ENCODE results near the gene ABHD1. TPM values are rescaled to one million over a fixed set of nuclear protein-coding genes. Genes with fewer than 3 reads are reported as not detected.

The ABHD1 gene
- polyA plus RNA-seq, 1 donor from 2014 or later: not detected

DNA sequence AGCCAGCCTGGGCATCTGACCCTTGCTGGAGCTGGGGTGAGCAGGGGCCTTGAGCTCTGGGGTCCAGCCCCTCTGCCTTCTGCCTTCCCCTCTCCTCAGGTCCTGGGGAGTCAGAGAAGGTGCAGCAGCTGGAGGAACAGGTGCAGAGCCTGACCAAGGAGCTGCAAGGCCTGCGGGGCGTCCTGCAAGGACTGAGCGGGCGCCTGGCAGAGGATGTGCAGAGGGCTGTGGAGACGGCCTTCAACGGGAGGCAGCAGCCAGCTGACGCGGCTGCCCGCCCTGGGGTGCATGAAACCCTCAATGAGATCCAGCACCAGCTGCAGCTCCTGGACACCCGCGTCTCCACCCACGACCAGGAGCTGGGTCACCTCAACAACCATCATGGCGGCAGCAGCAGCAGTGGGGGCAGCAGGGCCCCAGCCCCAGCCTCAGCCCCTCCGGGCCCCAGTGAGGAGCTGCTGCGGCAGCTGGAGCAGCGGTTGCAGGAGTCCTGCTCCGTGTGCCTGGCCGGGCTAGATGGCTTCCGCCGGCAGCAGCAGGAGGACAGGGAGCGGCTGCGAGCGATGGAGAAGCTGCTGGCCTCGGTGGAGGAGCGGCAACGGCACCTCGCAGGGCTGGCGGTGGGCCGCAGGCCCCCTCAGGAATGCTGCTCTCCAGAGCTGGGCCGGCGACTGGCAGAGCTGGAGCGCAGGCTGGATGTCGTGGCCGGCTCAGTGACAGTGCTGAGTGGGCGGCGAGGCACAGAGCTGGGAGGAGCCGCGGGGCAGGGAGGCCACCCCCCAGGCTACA, 41.4 kb upstream of the ABHD1 start:
- TF ChIP-seq, protein P1, sequence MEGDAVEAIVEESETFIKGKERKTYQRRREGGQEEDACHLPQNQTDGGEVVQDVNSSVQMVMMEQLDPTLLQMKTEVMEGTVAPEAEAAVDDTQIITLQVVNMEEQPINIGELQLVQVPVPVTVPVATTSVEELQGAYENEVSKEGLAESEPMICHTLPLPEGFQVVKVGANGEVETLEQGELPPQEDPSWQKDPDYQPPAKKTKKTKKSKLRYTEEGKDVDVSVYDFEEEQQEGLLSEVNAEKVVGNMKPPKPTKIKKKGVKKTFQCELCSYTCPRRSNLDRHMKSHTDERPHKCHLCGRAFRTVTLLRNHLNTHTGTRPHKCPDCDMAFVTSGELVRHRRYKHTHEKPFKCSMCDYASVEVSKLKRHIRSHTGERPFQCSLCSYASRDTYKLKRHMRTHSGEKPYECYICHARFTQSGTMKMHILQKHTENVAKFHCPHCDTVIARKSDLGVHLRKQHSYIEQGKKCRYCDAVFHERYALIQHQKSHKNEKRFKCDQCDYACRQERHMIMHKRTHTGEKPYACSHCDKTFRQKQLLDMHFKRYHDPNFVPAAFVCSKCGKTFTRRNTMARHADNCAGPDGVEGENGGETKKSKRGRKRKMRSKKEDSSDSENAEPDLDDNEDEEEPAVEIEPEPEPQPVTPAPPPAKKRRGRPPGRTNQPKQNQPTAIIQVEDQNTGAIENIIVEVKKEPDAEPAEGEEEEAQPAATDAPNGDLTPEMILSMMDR (IDR thresholded peaks at IDR 0.05; ENCODE audit: poor library complexity, severe bottlenecking): no peak
- TF ChIP-seq SMC3 (conservative IDR thresholded peaks at IDR 0.05; ENCODE audit: poor library complexity): no peak
- TF ChIP-seq POLR2AphosphoS5 (IDR thresholded peaks at IDR 0.05): no peak
- TF ChIP-seq EZH2 (IDR thresholded peaks at IDR 0.05; ENCODE audit: borderline replicate concordance, insufficient read depth, low read length, poor library complexity, severe bottlenecking): no peak
- TF ChIP-seq, protein P2, sequence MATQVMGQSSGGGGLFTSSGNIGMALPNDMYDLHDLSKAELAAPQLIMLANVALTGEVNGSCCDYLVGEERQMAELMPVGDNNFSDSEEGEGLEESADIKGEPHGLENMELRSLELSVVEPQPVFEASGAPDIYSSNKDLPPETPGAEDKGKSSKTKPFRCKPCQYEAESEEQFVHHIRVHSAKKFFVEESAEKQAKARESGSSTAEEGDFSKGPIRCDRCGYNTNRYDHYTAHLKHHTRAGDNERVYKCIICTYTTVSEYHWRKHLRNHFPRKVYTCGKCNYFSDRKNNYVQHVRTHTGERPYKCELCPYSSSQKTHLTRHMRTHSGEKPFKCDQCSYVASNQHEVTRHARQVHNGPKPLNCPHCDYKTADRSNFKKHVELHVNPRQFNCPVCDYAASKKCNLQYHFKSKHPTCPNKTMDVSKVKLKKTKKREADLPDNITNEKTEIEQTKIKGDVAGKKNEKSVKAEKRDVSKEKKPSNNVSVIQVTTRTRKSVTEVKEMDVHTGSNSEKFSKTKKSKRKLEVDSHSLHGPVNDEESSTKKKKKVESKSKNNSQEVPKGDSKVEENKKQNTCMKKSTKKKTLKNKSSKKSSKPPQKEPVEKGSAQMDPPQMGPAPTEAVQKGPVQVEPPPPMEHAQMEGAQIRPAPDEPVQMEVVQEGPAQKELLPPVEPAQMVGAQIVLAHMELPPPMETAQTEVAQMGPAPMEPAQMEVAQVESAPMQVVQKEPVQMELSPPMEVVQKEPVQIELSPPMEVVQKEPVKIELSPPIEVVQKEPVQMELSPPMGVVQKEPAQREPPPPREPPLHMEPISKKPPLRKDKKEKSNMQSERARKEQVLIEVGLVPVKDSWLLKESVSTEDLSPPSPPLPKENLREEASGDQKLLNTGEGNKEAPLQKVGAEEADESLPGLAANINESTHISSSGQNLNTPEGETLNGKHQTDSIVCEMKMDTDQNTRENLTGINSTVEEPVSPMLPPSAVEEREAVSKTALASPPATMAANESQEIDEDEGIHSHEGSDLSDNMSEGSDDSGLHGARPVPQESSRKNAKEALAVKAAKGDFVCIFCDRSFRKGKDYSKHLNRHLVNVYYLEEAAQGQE (IDR thresholded peaks at IDR 0.05; ENCODE audit: borderline replicate concordance): no peak
- TF ChIP-seq MXI1 (conservative IDR thresholded peaks at IDR 0.05; ENCODE audit: poor library complexity, severe bottlenecking): no peak
- TF ChIP-seq RAD21 (conservative IDR thresholded peaks at IDR 0.05): no peak
- TF ChIP-seq EP300 (conservative IDR thresholded peaks at IDR 0.05; ENCODE audit: poor library complexity, severe bottlenecking): no peak
- TF ChIP-seq TAF1 (IDR thresholded peaks at IDR 0.05; ENCODE audit: low read depth): no peak
- H3K9me2 ChIP-seq (ENCODE audit: insufficient read depth, low read length): no peaks in the 10 kb centered on the region
- peak overlapping the region; percentile 46 for H3K4me3 ChIP-seq (ENCODE audit: low read length)
- no peaks in the 10 kb centered on the region for H3F3A ChIP-seq (ENCODE audit: insufficient read depth, low read length, poor library complexity, severe bottlenecking)
- no peaks in the 10 kb centered on the region for H3K79me2 ChIP-seq (replicated peaks; ENCODE audit: insufficient read depth, low read length)
- no peaks in the 10 kb centered on the region for H3K36me3 ChIP-seq (ENCODE audit: insufficient read depth, low read length)
- no peak overlapping the region for H3K4me2 ChIP-seq (ENCODE audit: low read length)
- no peaks in the 10 kb centered on the region for H4K20me1 ChIP-seq (ENCODE audit: insufficient read depth)
- no peak overlapping the region for H3K9ac ChIP-seq (ENCODE audit: low read length)
- no peak overlapping the region for H2AFZ ChIP-seq (ENCODE audit: low read depth, low read length)
- H3K27me3 ChIP-seq (ENCODE audit: insufficient read depth, low read depth, low read length): peaks cover 10% of the 10 kb centered on the region
- H3K9me3 ChIP-seq (ENCODE audit: low read length): no peaks in the 10 kb centered on the region
- peak overlapping the region; percentile 63 for H3K27ac ChIP-seq (ENCODE audit: low read length)

DNA sequence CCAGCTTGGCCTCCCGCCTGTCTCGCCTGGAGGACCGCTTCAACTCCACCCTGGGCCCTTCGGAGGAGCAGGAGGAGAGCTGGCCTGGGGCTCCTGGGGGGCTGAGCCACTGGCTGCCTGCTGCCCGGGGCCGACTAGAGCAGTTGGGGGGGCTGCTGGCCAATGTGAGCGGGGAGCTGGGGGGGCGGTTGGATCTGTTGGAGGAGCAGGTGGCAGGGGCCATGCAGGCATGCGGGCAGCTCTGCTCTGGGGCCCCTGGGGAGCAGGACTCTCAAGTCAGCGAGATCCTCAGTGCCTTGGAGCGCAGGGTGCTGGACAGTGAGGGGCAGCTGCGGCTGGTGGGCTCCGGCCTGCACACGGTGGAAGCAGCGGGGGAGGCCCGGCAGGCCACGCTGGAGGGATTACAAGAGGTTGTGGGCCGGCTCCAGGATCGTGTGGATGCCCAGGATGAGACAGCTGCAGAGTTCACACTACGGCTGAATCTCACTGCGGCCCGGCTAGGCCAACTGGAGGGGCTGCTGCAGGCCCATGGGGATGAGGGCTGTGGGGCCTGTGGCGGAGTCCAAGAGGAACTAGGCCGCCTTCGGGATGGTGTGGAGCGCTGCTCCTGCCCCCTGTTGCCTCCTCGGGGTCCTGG, 40.7 kb upstream of the ABHD1 start:
- Histone ChIP-seq H3K27ac (ENCODE audit: low read length) (no peak overlapping the region), H3K9ac (ENCODE audit: low read length) (no peak overlapping the region), H3K27me3 (ENCODE audit: insufficient read depth, low read depth, low read length) (peaks cover 10% of the 10 kb centered on the region), H3K4me3 (ENCODE audit: low read length) (no peak overlapping the region), H3K4me2 (ENCODE audit: low read length) (no peak overlapping the region), H3K9me2 (ENCODE audit: insufficient read depth, low read length) (no peaks in the 10 kb centered on the region), H4K20me1 (ENCODE audit: insufficient read depth) (no peaks in the 10 kb centered on the region), H3K9me3 (ENCODE audit: low read length) (no peaks in the 10 kb centered on the region), H3K79me2 (replicated peaks; ENCODE audit: insufficient read depth, low read length) (no peaks in the 10 kb centered on the region), H3K36me3 (ENCODE audit: insufficient read depth, low read length) (no peaks in the 10 kb centered on the region), H2AFZ (ENCODE audit: low read depth, low read length) (no peak overlapping the region), H3F3A (ENCODE audit: insufficient read depth, low read length, poor library complexity, severe bottlenecking) (no peaks in the 10 kb centered on the region)
- TF ChIP-seq, protein P2 (IDR thresholded peaks at IDR 0.05; ENCODE audit: borderline replicate concordance): no peak
- TF ChIP-seq POLR2AphosphoS5 (IDR thresholded peaks at IDR 0.05): no peak
- no peak for TF ChIP-seq MXI1 (conservative IDR thresholded peaks at IDR 0.05; ENCODE audit: poor library complexity, severe bottlenecking)
- TF ChIP-seq, protein P1 (IDR thresholded peaks at IDR 0.05; ENCODE audit: poor library complexity, severe bottlenecking): no peak
- no peak for TF ChIP-seq EZH2 (IDR thresholded peaks at IDR 0.05; ENCODE audit: borderline replicate concordance, insufficient read depth, low read length, poor library complexity, severe bottlenecking)
- no peak for TF ChIP-seq RAD21 (conservative IDR thresholded peaks at IDR 0.05)
- no peak for TF ChIP-seq TAF1 (IDR thresholded peaks at IDR 0.05; ENCODE audit: low read depth)
- TF ChIP-seq EP300 (conservative IDR thresholded peaks at IDR 0.05; ENCODE audit: poor library complexity, severe bottlenecking): no peak
- no peak for TF ChIP-seq SMC3 (conservative IDR thresholded peaks at IDR 0.05; ENCODE audit: poor library complexity)

Measured in neural cell (in vitro differentiated cells).